ENCODE results near the gene CCDC117. TPM values are rescaled to one million over a fixed set of nuclear protein-coding genes. Genes with fewer than 3 reads are reported as not detected.

Gene CCDC117
- 10 to 100 TPM; 14.2 to 16.1 TPM for total RNA-seq
- 14.0 TPM for polyA plus RNA-seq (2013, experiment 1 of 2)
- 12.9 TPM for polyA plus RNA-seq (2013, experiment 2 of 2)
- 14.4 to 89.6 (median 44.0) reads per million in 172 experiments for total RNA-seq

DNA sequence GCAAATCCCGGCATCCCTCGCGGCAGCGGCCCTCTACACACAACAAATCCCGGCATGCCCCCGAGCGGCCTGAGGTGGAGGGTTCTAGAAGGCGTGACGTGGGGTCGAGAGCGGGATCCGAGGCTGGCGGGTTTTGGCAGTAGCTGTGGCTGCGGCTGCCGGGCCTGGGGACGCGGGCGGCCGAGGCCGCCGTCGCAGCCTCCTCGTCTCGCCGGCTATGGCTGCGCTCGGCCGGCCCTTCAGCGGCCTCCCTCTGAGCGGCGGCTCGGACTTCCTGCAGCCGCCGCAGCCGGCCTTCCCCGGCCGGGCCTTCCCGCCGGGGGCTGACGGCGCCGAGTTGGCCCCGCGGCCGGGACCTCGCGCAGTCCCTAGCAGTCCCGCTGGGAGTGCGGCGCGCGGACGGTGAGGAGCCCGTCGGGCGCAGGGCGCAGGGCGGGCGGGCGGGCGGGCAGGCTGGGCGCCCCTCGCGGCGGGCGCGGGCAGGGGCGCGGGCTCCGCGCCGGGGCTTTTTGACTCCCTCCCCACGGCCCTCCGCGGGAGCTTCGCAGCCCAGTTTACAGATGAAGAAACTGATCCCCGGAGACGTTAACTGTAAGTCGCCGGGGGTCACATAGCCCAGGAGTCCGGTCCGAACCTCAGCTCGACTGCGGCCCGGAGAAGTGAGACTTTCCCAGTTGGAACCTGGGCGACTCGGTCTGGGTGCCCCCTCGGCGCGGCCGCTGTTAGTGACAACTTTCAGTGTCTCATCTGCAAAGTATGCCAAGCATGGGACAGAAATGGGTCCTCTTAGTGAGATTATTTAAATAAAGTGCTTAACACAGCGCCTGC lies at the start of gene CCDC117:
TSS of gene CCDC117 (plus strand) at position 63 of the 828 bp plus-strand sequence. CDS start at position 218, 155 bp downstream.
- intact Hi-C loops (cut with DNase I, micrococcal nuclease), result loop anchor here (1.0 to 10.0 kb wide), 6 partner anchors 27 to 858 kb away; partner anchors contain the start of genes EWSR1 (in 1 of the 2), HSCB (in 1 of the 2), PITPNB (in 1 of the 2) and XBP1 (in 1 of the 2)
- Mint-ChIP-seq H3K4me1 (ENCODE audit: low read depth) (peaks cover 27% of the 10 kb centered on the region), H3K4me3 (peak within 1 kb of the TSS; percentile 95), H3K27ac (peak within 1 kb of the TSS; percentile 88), H3K27me3 (no peaks in the 10 kb centered on the region), H3K36me3 (ENCODE audit: low read depth) (peaks cover 30% of the 10 kb centered on the region), H3K9me3 (no peaks in the 10 kb centered on the region)
- CTCF ChIA-PET, result interaction anchor here (0.6 to 2.1 kb wide), 8 partner anchors 12 to 110 kb away, joined by 3 to 9 read pairs (median 4); partner anchors contain the start of genes CHEK2 and ZNRF3
- H3K4me1 ChIP-seq (ENCODE audit: insufficient read depth, low read length), result peaks cover 34% of the 10 kb centered on the region
- H3K27me3 ChIP-seq (ENCODE audit: control insufficient read depth in 1 of 2, insufficient read depth in 2 of 2, low read length in 2 of 2), result no peaks in the 10 kb centered on the region
- H3K27ac ChIP-seq (ENCODE audit: low read depth in 1 of 2, low read length in 2 of 2), result peak within 1 kb of the TSS; percentile 61 to 73
- peak; percentile 85 to 97 (median 91) for DNase-seq
- peak within 1 kb of the TSS; percentile 83 for H3K4me3 ChIP-seq (ENCODE audit: low read length)
- no peak for TF ChIP-seq CTCF (IDR thresholded peaks at IDR 0.05)
- ATAC-seq (ENCODE audit: poor library complexity), result peak; percentile 97
- POLR2A ChIA-PET, result interaction anchor here (0.7 to 5.1 kb wide), 11 partner anchors 11 to 854 kb away, joined by 3 to 50 read pairs (median 5); partner anchors contain the start of genes CHEK2, HSCB, KREMEN1 and PITPNB
- H3K9me3 ChIP-seq (ENCODE audit: control insufficient read depth in 1 of 2, insufficient read depth in 1 of 2, low read length in 2 of 2), result no peaks in the 10 kb centered on the region
- H3K36me3 ChIP-seq (ENCODE audit: insufficient read depth, low read length), result peaks cover 9% of the 10 kb centered on the region

DNA sequence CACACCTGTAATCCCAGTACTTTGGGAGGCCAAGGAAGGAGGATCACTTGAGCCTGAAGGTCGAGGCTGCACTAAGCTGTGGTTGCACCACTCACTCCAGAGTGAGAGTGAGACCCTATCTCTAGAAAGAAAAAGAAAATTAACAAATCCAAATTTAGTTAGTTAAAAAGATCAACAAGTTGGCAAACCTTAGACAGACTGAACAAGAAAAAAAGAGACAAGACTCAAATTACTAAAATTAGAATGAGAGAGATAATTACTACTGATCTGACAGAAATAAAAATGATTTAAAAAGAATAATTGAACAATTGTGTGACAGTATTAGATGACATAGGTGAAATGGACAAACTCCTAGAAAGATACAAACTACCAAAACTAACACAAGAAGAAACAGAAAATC lies 44.5 kb upstream of the CCDC117 start:
- POLR2A ChIA-PET, result no interaction called here
- Mint-ChIP-seq H3K9me3 (no peaks in the 10 kb centered on the region), H3K36me3 (ENCODE audit: low read depth) (peaks cover 33% of the 10 kb centered on the region), H3K27ac (no peak overlapping the region), H3K27me3 (no peaks in the 10 kb centered on the region), H3K4me1 (ENCODE audit: low read depth) (no peaks in the 10 kb centered on the region), H3K4me3 (no peak overlapping the region)
- H3K27me3 ChIP-seq (ENCODE audit: control insufficient read depth in 1 of 2, insufficient read depth in 2 of 2, low read length in 2 of 2), result no peaks in the 10 kb centered on the region
- no peak for TF ChIP-seq CTCF (IDR thresholded peaks at IDR 0.05)
- no peak overlapping the region for H3K27ac ChIP-seq (ENCODE audit: low read depth in 1 of 2, low read length in 2 of 2)
- CTCF ChIA-PET, result no interaction called here
- H3K4me3 ChIP-seq (ENCODE audit: low read length), result no peak overlapping the region
- ATAC-seq (ENCODE audit: poor library complexity), result no peak
- intact Hi-C loops (cut with DNase I, micrococcal nuclease), result no loop called here
- DNase-seq, result no peak
- H3K4me1 ChIP-seq (ENCODE audit: insufficient read depth, low read length), result no peaks in the 10 kb centered on the region
- H3K36me3 ChIP-seq (ENCODE audit: insufficient read depth, low read length), result peaks cover 6% of the 10 kb centered on the region
- no peaks in the 10 kb centered on the region for H3K9me3 ChIP-seq (ENCODE audit: control insufficient read depth in 1 of 2, insufficient read depth in 1 of 2, low read length in 2 of 2)

- Mint-ChIP-seq H3K27me3 (no peaks in the 10 kb centered on the region), H3K36me3 (ENCODE audit: low read depth) (peaks cover 34% of the 10 kb centered on the region), H3K4me1 (ENCODE audit: low read depth) (no peaks in the 10 kb centered on the region), H3K9me3 (no peaks in the 10 kb centered on the region), H3K27ac (no peak overlapping the region), H3K4me3 (no peak overlapping the region)
- no peaks in the 10 kb centered on the region for H3K9me3 ChIP-seq (ENCODE audit: control insufficient read depth in 1 of 2, insufficient read depth in 1 of 2, low read length in 2 of 2)
- H3K27ac ChIP-seq (ENCODE audit: low read depth in 1 of 2, low read length in 2 of 2), result no peak overlapping the region
- H3K4me3 ChIP-seq (ENCODE audit: low read length), result no peak overlapping the region
- TF ChIP-seq CTCF (IDR thresholded peaks at IDR 0.05), result no peak
- peaks cover 6% of the 10 kb centered on the region for H3K36me3 ChIP-seq (ENCODE audit: insufficient read depth, low read length)
- H3K4me1 ChIP-seq (ENCODE audit: insufficient read depth, low read length), result no peaks in the 10 kb centered on the region
- ChIA-PET CTCF (no interaction called here), POLR2A (interaction anchor here (0.6 kb wide), 1 partner anchor 30 kb away, joined by 3 read pairs; no protein-coding TSS in a partner anchor)
- intact Hi-C loops (cut with DNase I, micrococcal nuclease), result no loop called here
- DNase-seq (no peak), ATAC-seq (ENCODE audit: poor library complexity) (no peak)
- no peaks in the 10 kb centered on the region for H3K27me3 ChIP-seq (ENCODE audit: control insufficient read depth in 1 of 2, insufficient read depth in 2 of 2, low read length in 2 of 2)
Observed at GRCh38 chr22:28728621-28729313, 43.7 kb upstream of the CCDC117 start.
